A673 (cell line): Measurements from ENCODE around the gene GALNT18. TPM values are rescaled to one million over a fixed set of nuclear protein-coding genes. Genes with fewer than 3 reads are reported as not detected.

ENCODE experiments used
- BruUV-seq: library from RNA; stranded (reverse); fragments of 400-500 nt; replicated peaks from 2 replicates; lab custom pipeline; 2021; lab: Mats Ljungman, UMichigan
- CTCF ChIA-PET: fragments of 300-600 bp; sonication (Branson Sonifier 250); formaldehyde crosslinking; loops from one replicate; lab custom pipeline; 2022; ENCODE audit warnings: antibody characterized with exemption; lab: Charles Lee
- POLR2A ChIA-PET: fragments of 300-600 bp; sonication (Branson Sonifier 250); formaldehyde crosslinking; loops from one replicate; lab custom pipeline; 2022; ENCODE audit warnings: antibody characterized with exemption; ENCODE audit not compliant: low non-redundant PET; lab: Charles Lee
- DNase-seq: peaks from one replicate; pipeline ENCODE4 v3.0.0-alpha.2; 2015; ENCODE audit warnings: low spot score
- H3K27ac ChIP-seq: fragments of 200-600 bp; sonication (generic); 2 replicates; pipeline ENCODE4 v1.5.1; 2016; ENCODE audit warnings: mixed run types, low read depth, mild to moderate bottlenecking, mixed read lengths, antibody characterized with exemption, low read length; ENCODE audit not compliant: poor library complexity, severe bottlenecking
- H3K27me3 ChIP-seq: fragments of 200-600 bp; sonication (generic); replicated peaks from 2 replicates; pipeline ENCODE4 v1.6.1; 2017; ENCODE audit warnings: mixed run types, low read depth, mild to moderate bottlenecking, mixed read lengths, antibody characterized with exemption, low read length; ENCODE audit not compliant: insufficient read depth, poor library complexity
- H3K36me3 ChIP-seq: fragments of 200-600 bp; sonication (generic); 2 replicates; pipeline ENCODE4 v1.6.1; 2016; ENCODE audit warnings: mixed run types, mild to moderate bottlenecking, mixed read lengths, antibody characterized with exemption, low read length; ENCODE audit not compliant: insufficient read depth, poor library complexity, severe bottlenecking
- H3K4me1 ChIP-seq: fragments of 200-600 bp; sonication (generic); 2 replicates; pipeline ENCODE4 v1.6.1; 2017; ENCODE audit warnings: mixed run types, mild to moderate bottlenecking, mixed read lengths, antibody characterized with exemption, low read length; ENCODE audit not compliant: insufficient read depth, poor library complexity, severe bottlenecking
- H3K4me3 ChIP-seq: fragments of 200-600 bp; sonication (generic); 2 replicates; pipeline ENCODE4 v1.5.1; 2016; ENCODE audit warnings: low read depth, mixed run types, mild to moderate bottlenecking, mixed read lengths, low read length; ENCODE audit not compliant: poor library complexity, severe bottlenecking
- H3K9me3 ChIP-seq: fragments of 200-600 bp; sonication (generic); 2 replicates; pipeline ENCODE4 v1.6.1; 2016; ENCODE audit warnings: mixed run types, low read depth, mild to moderate bottlenecking, mixed read lengths, antibody characterized with exemption, low read length; ENCODE audit not compliant: poor library complexity, severe bottlenecking
- CTCF ChIP-seq: fragments of 300-800, 200-600 bp; sonication (generic); conservative IDR thresholded peaks from 2 replicates; pipeline ENCODE4 v1.5.1; 2017; ENCODE audit warnings: low read depth, mild to moderate bottlenecking, antibody characterized with exemption, low read length, moderate library complexity, mixed read lengths
- EZH2 ChIP-seq: fragments of 200-600 bp; sonication (generic); IDR thresholded peaks from 2 replicates; pipeline ENCODE4 v1.6.1; 2017; ENCODE audit warnings: borderline replicate concordance, low read depth, mild to moderate bottlenecking, mixed read lengths, antibody characterized with exemption, low read length; ENCODE audit not compliant: poor library complexity, severe bottlenecking
- intact Hi-C: fragments of 100-400 bp; cut with micrococcal nuclease; formaldehyde crosslinking; loops from one replicate; pipeline ENCODE4 v1.10.0; 2022; ENCODE audit not compliant: unreplicated experiment
- total RNA-seq: library from RNA; stranded (reverse); gene quantifications from 2 replicates; pipeline ENCODE4 v1.2.3, GENCODE V29; 2021

The GALNT18 gene
- total RNA-seq, 1 experiment from 2014 or later, result 0.37 TPM

- H3K4me3 ChIP-seq, result no peak overlapping the region
- H3K4me1 ChIP-seq, result no peaks in the 10 kb centered on the region
- TF ChIP-seq EZH2, result no peak
- no peak for TF ChIP-seq CTCF
- H3K27me3 ChIP-seq, result no peaks in the 10 kb centered on the region
- BruUV-seq, result no TSS peak
- no peak for DNase-seq
- ChIA-PET CTCF (no interaction called here), POLR2A (no interaction called here)
- H3K27ac ChIP-seq, result no peak overlapping the region
- no peaks in the 10 kb centered on the region for H3K9me3 ChIP-seq
- intact Hi-C loops, result no loop called here
- no peaks in the 10 kb centered on the region for H3K36me3 ChIP-seq
These were observed 351.5 kb downstream of the GALNT18 start for GRCh38 chr11:11270236-11270775.

GRCh38 chr11:11268706-11269105 is 353.1 kb downstream of the GALNT18 start:
- intact Hi-C loops, result no loop called here
- POLR2A ChIA-PET, result no interaction called here
- no peak for DNase-seq
- BruUV-seq, result no TSS peak
- Histone ChIP-seq H3K36me3 (no peaks in the 10 kb centered on the region), H3K9me3 (no peaks in the 10 kb centered on the region), H3K27ac (no peak overlapping the region), H3K4me1 (peaks cover 7% of the 10 kb centered on the region), H3K4me3 (no peak overlapping the region), H3K27me3 (no peaks in the 10 kb centered on the region)
- no peak for TF ChIP-seq EZH2
- CTCF ChIA-PET, result no interaction called here

- intact Hi-C loops, result no loop called here
- BruUV-seq, result no TSS peak
- peaks cover 13% of the 10 kb centered on the region for H3K4me1 ChIP-seq
- ChIA-PET POLR2A (no interaction called here), CTCF (no interaction called here)
- TF ChIP-seq CTCF, result no peak
- no peak for TF ChIP-seq EZH2
- H3K27me3 ChIP-seq, result no peaks in the 10 kb centered on the region
- H3K36me3 ChIP-seq, result no peaks in the 10 kb centered on the region
- H3K9me3 ChIP-seq, result no peaks in the 10 kb centered on the region
- no peak overlapping the region for H3K27ac ChIP-seq
- H3K4me3 ChIP-seq, result no peak overlapping the region
- DNase-seq, result no peak
These were observed 353.7 kb downstream of the GALNT18 start for GRCh38 chr11:11268119-11268518.

GRCh38 chr11:11267312-11267711 is 354.5 kb downstream of the GALNT18 start:
- POLR2A ChIA-PET, result interaction anchor here (0.6 kb wide), 1 partner anchor 172 kb away, joined by 4 read pairs; no protein-coding TSS in a partner anchor
- intact Hi-C loops, result no loop called here
- no peak for TF ChIP-seq EZH2
- TF ChIP-seq CTCF, result no peak

More at GRCh38 chr11:11267312-11267711, 354.5 kb downstream of the GALNT18 start:
- Histone ChIP-seq H3K4me1 (peaks cover 15% of the 10 kb centered on the region), H3K9me3 (no peaks in the 10 kb centered on the region), H3K36me3 (no peaks in the 10 kb centered on the region), H3K27ac (no peak overlapping the region), H3K27me3 (no peaks in the 10 kb centered on the region), H3K4me3 (no peak overlapping the region)
- CTCF ChIA-PET, result no interaction called here
- no TSS peak for BruUV-seq
- DNase-seq, result no peak
